ENCODE measurements around the gene ALDH1A1. TPM values are rescaled to one million over a fixed set of nuclear protein-coding genes. Genes with fewer than 3 reads are reported as not detected.

Gene ALDH1A1
- total RNA-seq, 1 donor from 2014 or later, result 0.27 TPM

DNA sequence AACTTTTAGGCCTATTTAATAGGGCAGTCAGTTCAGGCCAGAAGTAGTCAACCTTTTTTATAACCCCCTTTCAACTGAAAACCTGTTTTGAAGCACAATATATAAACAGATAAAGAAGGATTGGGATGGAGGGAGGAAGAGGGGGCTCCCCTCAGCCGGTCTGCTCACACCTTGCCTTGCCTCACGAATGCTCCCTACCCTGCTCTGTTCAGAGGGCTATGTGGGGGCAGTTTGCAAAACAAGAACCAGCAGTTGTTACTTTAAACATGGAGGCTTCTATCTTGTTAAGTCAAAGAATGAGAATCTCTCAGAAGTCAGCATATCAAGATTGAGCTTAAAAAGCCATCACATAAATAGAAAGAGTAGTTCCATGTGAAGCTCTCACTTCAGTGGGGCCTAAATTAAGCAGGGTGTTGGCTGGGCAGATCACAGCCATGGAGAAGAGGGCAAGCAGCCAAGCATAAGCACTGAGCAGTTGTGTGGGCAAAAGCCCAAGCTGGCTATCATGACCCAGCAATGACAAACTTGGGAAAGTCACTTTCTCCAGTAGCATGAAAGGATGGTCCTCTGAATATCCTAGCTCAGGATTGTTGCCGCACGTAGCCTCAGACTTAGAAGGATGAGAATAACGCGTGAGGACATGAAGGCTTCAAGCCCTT lies 70.6 kb downstream of the ALDH1A1 start:
- TF ChIP-seq, protein P1, sequence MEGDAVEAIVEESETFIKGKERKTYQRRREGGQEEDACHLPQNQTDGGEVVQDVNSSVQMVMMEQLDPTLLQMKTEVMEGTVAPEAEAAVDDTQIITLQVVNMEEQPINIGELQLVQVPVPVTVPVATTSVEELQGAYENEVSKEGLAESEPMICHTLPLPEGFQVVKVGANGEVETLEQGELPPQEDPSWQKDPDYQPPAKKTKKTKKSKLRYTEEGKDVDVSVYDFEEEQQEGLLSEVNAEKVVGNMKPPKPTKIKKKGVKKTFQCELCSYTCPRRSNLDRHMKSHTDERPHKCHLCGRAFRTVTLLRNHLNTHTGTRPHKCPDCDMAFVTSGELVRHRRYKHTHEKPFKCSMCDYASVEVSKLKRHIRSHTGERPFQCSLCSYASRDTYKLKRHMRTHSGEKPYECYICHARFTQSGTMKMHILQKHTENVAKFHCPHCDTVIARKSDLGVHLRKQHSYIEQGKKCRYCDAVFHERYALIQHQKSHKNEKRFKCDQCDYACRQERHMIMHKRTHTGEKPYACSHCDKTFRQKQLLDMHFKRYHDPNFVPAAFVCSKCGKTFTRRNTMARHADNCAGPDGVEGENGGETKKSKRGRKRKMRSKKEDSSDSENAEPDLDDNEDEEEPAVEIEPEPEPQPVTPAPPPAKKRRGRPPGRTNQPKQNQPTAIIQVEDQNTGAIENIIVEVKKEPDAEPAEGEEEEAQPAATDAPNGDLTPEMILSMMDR (IDR thresholded peaks at IDR 0.05), result no peak
- no peak overlapping the region for H3K4me3 Mint-ChIP-seq (ENCODE audit: unreplicated experiment)
- H3K36me3 Mint-ChIP-seq (ENCODE audit: low read depth), result peaks cover 2% of the 10 kb centered on the region
- peaks cover 7% of the 10 kb centered on the region for H3K9me3 Mint-ChIP-seq (ENCODE audit: low read depth)
- no peak overlapping the region for H3K27ac Mint-ChIP-seq (ENCODE audit: unreplicated experiment)
- no peaks in the 10 kb centered on the region for H3K4me1 Mint-ChIP-seq (ENCODE audit: low read depth)
- peaks cover 23% of the 10 kb centered on the region for H3K27me3 Mint-ChIP-seq (ENCODE audit: low read depth)
- DNase-seq (ENCODE audit: low spot score), result no peak

- peaks cover 2% of the 10 kb centered on the region for H3K36me3 Mint-ChIP-seq (ENCODE audit: low read depth)
- TF ChIP-seq, protein P1 (IDR thresholded peaks at IDR 0.05), result no peak
- H3K27me3 Mint-ChIP-seq (ENCODE audit: low read depth), result peaks cover 21% of the 10 kb centered on the region
- H3K4me1 Mint-ChIP-seq (ENCODE audit: low read depth), result no peaks in the 10 kb centered on the region
- peaks cover 7% of the 10 kb centered on the region for H3K9me3 Mint-ChIP-seq (ENCODE audit: low read depth)
- no peak for DNase-seq (ENCODE audit: low spot score)
- no peak overlapping the region for H3K4me3 Mint-ChIP-seq (ENCODE audit: unreplicated experiment)
- no peak overlapping the region for H3K27ac Mint-ChIP-seq (ENCODE audit: unreplicated experiment)
Observed at GRCh38 chr9:72880821-72881220, 72.0 kb downstream of the ALDH1A1 start.

DNA sequence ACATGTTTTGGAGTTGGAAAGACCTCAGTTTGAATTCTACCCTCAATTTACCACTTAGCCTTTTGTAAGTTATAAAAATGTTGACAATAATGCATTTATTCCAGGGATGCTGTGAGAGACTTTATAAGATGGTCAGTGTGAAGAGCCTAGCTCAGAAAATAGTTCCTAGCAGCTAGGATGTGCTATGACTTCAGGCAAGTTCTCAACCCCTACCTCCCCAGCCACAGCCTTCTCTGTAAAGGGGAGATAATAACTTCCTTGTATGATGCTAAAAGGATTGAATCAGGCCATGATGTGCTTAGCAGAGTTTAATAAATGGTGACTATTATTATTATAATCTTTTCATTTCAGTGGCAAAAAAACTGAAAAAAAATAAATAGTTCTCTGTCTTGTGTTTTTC lies 77.6 kb downstream of the ALDH1A1 start:
- Mint-ChIP-seq H3K4me3 (ENCODE audit: unreplicated experiment) (no peak overlapping the region), H3K27me3 (ENCODE audit: low read depth) (peaks cover 3% of the 10 kb centered on the region), H3K9me3 (ENCODE audit: low read depth) (peaks cover 7% of the 10 kb centered on the region), H3K36me3 (ENCODE audit: low read depth) (peaks cover 2% of the 10 kb centered on the region), H3K27ac (ENCODE audit: unreplicated experiment) (no peak overlapping the region), H3K4me1 (ENCODE audit: low read depth) (no peaks in the 10 kb centered on the region)
- DNase-seq (ENCODE audit: low spot score), result no peak
- TF ChIP-seq, protein P1 (IDR thresholded peaks at IDR 0.05), result no peak

GRCh38 chr9:72874344-72874743 lies 78.5 kb downstream of the ALDH1A1 start:
- TF ChIP-seq, protein P1 (IDR thresholded peaks at IDR 0.05), result no peak
- Mint-ChIP-seq H3K27me3 (ENCODE audit: low read depth) (peaks cover 3% of the 10 kb centered on the region), H3K4me3 (ENCODE audit: unreplicated experiment) (no peak overlapping the region), H3K27ac (ENCODE audit: unreplicated experiment) (no peak overlapping the region), H3K36me3 (ENCODE audit: low read depth) (peaks cover 2% of the 10 kb centered on the region), H3K4me1 (ENCODE audit: low read depth) (no peaks in the 10 kb centered on the region), H3K9me3 (ENCODE audit: low read depth) (peaks cover 7% of the 10 kb centered on the region)
- DNase-seq (ENCODE audit: low spot score), result no peak

DNA sequence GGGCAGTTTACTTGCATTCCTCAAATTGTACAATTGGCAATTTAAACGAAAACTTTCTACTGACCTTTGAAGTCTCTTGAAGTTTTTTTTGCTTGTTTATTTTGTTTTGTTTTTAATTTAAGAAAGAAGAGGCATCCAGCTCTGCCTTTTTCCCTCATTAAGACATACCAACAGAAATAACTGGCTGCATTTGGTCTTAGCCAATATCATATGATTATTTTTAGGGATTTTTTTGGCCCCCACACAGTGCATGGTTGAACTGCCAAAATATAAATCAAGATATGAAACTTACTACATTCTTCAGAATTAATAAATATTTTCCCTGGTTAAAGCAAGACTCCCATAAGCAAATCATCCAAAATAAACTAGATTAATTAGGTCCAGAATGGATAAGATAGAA lies 79.4 kb downstream of the ALDH1A1 start:
- peaks cover 3% of the 10 kb centered on the region for H3K27me3 Mint-ChIP-seq (ENCODE audit: low read depth)
- H3K4me3 Mint-ChIP-seq (ENCODE audit: unreplicated experiment), result no peak overlapping the region
- TF ChIP-seq, protein P1 (IDR thresholded peaks at IDR 0.05), result no peak
- H3K9me3 Mint-ChIP-seq (ENCODE audit: low read depth), result peaks cover 4% of the 10 kb centered on the region
- peaks cover 2% of the 10 kb centered on the region for H3K36me3 Mint-ChIP-seq (ENCODE audit: low read depth)
- no peak overlapping the region for H3K27ac Mint-ChIP-seq (ENCODE audit: unreplicated experiment)
- DNase-seq (ENCODE audit: low spot score), result no peak
- H3K4me1 Mint-ChIP-seq (ENCODE audit: low read depth), result no peaks in the 10 kb centered on the region

All from chondrocyte (in vitro differentiated cells).